GM20000 (cell line): ENCODE results near the gene XRCC4.

Source experiments
- DNase-seq: peaks from one replicate; pipeline ENCODE4 v3.0.0; 2012; ENCODE audit warnings: low spot score
- TF ChIP-seq, protein P1 (sequence below): IDR thresholded peaks from 2 replicates; pipeline ENCODE4 v1.5.1; 2012; ENCODE audit warnings: mild to moderate bottlenecking, control low read depth; ENCODE audit errors: extremely low read depth, missing control alignments

XRCC4 gene

DNA sequence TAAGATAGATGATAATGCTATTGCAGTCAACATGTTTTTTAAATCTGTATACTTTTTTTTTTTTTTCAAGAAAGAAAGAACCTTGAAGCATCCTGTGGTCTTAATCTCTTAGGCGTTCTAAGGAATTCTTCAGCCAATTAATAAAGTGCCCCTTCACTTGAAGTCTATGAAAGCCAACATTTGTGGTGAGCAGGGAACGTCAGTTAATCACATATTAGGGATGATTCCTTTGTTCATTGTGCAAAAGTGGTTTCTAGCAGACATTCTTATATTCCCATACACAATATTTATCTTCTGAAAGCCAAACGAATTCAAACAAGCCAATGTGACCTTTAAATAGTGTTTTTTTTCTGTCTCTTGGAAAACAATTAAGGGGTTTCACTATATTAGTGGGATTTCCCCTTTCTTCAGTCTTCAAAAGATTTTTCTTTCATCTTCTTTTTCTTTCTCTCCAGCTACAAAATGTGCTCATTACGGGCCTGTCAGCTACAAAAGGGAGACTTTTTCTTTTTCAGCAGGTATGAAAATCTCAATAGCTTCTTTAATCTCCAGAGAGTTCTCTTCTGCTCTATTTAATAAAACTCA, 40.3 kb upstream of the XRCC4 start:
- DNase-seq, result no peak
- TF ChIP-seq, protein P1, sequence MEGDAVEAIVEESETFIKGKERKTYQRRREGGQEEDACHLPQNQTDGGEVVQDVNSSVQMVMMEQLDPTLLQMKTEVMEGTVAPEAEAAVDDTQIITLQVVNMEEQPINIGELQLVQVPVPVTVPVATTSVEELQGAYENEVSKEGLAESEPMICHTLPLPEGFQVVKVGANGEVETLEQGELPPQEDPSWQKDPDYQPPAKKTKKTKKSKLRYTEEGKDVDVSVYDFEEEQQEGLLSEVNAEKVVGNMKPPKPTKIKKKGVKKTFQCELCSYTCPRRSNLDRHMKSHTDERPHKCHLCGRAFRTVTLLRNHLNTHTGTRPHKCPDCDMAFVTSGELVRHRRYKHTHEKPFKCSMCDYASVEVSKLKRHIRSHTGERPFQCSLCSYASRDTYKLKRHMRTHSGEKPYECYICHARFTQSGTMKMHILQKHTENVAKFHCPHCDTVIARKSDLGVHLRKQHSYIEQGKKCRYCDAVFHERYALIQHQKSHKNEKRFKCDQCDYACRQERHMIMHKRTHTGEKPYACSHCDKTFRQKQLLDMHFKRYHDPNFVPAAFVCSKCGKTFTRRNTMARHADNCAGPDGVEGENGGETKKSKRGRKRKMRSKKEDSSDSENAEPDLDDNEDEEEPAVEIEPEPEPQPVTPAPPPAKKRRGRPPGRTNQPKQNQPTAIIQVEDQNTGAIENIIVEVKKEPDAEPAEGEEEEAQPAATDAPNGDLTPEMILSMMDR, result no peak

- DNase-seq, result no peak
- TF ChIP-seq, protein P1, result no peak
These were observed 38.4 kb upstream of the XRCC4 start for GRCh38 chr5:83038924-83039323.

DNA sequence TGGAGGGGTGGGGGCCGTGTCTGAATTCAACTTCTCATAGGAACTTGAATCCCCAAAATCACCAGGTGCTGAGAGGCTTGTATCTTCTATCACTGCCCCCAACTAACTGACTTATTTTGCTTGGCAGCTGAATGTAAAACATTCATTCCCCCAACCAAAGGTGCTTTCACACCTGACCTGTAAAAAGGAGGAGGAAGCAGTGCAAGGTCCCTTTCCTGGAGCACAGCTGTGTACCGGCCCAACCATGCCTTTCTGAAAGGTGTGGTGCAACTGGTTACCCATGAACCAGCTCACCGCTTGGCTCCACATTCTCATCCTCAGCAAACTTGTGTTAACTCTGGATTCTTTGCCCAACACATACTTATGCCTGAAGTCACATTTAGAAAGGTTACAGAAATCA, 34.8 kb upstream of the XRCC4 start:
- TF ChIP-seq, protein P1, result no peak
- no peak for DNase-seq

GRCh38 chr5:83044926-83045325, 32.4 kb upstream of the XRCC4 start:
- no peak for DNase-seq
- TF ChIP-seq, protein P1, result no peak

GRCh38 chr5:83048277-83048676, 29.1 kb upstream of the XRCC4 start:
- DNase-seq, result no peak
- TF ChIP-seq, protein P1, result no peak

- TF ChIP-seq, protein P1, result no peak
These were observed 28.5 kb upstream of the XRCC4 start for GRCh38 chr5:83048811-83049210.

DNA sequence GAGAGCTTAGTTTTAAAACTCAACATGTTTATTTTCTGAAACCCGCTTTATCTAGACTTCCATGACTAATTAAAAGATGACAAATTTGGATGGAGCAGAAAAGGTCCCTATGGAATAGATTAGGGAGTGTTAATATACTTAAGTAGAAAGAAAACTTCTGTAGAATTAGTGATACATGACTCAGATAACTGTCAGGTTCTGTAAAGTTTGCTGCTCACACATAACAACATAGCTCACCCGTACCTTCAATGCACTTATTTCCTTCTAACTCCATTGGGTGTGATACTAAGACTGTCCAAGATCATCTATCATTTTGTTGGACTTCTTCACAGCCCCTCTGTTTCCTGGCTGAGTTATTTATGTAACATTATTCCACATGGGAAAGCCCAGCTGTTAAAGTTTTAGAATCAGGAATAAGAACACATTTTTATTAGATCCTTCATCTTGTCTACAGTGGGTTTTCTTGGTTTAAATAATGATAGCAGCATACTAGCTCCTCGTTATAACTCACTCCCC, 27.9 kb upstream of the XRCC4 start:
- DNase-seq, result no peak
- TF ChIP-seq, protein P1, result no peak

More at GRCh38 chr5:83048811-83049210, 28.5 kb upstream of the XRCC4 start:
- no peak for DNase-seq
